GM18511 (cell line): ENCODE results near the gene TACC2.
"Not testable (repeated sequence)": the region's sequence is repeated elsewhere in the genome, so short reads cannot be mapped to it uniquely, and the experiment has no call there.

Experiments
- ATAC-seq: cut with Tn5 transposase; IDR thresholded peaks from one replicate; pipeline ENCODE4 v1.9.1; 2021; ENCODE audit warnings: mild to moderate bottlenecking, moderate library complexity; ENCODE audit not compliant: unreplicated experiment

TACC2 gene, protein sequence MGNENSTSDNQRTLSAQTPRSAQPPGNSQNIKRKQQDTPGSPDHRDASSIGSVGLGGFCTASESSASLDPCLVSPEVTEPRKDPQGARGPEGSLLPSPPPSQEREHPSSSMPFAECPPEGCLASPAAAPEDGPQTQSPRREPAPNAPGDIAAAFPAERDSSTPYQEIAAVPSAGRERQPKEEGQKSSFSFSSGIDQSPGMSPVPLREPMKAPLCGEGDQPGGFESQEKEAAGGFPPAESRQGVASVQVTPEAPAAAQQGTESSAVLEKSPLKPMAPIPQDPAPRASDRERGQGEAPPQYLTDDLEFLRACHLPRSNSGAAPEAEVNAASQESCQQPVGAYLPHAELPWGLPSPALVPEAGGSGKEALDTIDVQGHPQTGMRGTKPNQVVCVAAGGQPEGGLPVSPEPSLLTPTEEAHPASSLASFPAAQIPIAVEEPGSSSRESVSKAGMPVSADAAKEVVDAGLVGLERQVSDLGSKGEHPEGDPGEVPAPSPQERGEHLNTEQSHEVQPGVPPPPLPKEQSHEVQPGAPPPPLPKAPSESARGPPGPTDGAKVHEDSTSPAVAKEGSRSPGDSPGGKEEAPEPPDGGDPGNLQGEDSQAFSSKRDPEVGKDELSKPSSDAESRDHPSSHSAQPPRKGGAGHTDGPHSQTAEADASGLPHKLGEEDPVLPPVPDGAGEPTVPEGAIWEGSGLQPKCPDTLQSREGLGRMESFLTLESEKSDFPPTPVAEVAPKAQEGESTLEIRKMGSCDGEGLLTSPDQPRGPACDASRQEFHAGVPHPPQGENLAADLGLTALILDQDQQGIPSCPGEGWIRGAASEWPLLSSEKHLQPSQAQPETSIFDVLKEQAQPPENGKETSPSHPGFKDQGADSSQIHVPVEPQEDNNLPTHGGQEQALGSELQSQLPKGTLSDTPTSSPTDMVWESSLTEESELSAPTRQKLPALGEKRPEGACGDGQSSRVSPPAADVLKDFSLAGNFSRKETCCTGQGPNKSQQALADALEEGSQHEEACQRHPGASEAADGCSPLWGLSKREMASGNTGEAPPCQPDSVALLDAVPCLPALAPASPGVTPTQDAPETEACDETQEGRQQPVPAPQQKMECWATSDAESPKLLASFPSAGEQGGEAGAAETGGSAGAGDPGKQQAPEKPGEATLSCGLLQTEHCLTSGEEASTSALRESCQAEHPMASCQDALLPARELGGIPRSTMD (N-terminal part only)

DNA sequence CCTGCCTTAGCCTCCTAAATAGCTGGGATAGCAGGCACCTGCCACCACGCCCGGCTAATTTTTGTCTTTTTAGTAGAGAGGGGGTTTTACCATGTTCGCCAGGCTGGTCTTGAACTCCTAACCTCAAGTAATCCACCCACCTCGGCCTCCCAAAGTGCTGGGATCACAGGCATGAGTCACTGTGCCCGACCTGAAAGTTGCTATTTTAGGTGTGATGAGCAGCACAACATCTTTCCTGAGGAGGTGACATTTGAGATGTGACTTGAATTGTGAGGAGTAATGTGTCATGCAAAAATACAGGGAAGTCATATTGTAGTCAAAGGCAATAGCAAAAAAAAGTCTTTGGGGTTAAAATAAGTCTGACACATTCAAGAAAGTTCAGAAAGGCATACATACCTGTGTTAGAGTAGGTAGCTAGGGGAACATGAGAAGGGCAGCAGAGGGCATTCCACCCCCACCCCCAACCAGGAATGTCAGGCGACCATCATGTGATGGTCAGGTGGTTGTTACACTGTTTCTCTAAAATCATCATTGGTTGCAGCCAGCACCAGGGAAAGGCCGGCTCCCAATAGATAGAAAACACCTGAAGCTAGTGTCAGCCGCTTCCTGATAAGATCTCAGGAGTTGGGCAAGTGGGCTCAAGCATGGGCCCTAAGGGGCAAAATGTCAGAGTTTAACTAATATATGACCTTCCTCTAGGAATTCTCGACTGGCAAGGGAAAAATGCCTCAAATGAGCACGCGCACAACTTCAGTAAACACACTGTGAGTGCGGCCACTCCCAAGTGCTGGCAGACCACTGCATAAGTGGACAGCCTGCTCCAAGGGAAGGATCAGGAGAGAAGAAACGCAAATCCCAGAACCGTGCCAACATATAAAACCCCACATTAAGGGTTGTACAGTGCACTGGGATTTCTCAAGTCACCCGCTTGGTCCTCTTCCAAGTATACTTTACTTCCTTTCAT, at the start of gene TACC2:
TSS of gene TACC2 (plus strand) at position 803 of the 964 bp plus-strand sequence. CDS start 32,819 bp downstream, outside the sequence.
- no peak for ATAC-seq

DNA sequence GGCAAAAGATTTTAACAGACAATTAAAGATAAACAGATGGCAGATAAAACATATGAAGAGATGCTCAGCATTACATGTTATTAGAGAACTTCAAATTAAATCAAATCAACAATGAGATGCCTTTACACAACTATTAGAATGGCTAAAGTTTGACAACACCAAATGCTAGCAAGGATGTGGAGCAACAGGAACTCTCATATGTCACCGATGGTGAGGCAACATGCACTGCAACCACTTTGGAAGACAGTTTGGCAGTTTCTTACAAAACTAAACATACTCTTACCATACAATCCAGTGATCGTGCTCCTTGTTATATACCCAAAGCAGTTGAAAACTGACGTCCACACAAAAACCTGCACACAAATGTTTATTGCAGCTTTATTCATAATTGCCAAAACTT, 47.4 kb upstream of the TACC2 start:
- no peak for ATAC-seq

GRCh38 chr10:121942749-121943416, 46.1 kb upstream of the TACC2 start:
- ATAC-seq: no peak

- no peak for ATAC-seq
Observed at GRCh38 chr10:121947343-121948330, 41.3 kb upstream of the TACC2 start.

DNA sequence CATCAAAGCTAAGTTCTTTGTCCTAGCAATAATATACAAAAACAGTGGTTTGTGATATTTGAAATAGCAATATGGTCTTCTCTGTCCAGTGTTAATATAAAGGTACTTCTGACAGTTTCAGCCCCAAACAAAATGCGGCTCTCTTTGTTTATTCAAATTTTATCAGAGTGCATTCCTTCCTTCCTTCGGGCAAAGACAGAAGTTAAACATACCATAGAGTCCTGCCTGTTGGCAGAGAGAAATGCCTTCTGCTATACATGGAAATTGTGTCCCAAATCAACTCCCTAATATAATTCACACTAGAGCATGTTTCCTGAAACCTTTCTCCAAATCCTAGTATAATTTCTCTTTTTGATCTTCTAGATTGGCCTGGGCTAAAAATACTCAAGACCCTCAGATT, 39.9 kb upstream of the TACC2 start:
- ATAC-seq: no peak

DNA sequence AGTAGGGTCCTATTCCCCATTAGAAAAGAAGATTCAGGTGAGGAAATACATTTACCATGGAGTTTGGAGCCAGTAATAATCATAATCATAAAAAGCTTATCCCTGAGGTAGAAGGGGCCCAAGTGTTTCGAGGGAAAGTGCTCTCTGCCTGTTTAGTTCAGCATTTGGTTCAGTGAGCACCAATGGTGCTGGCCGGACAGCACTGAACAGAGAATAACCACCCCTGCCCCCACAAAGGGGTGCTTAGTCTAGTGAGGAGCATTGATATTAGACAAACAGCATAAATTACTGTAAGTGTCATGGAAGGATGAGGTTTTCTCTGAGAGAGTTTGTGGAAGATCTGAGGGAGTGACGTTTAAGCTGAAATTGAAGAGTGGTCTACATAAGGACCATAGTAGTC, 39.5 kb upstream of the TACC2 start:
- no peak for ATAC-seq

GRCh38 chr10:121952226-121952625, 36.7 kb upstream of the TACC2 start:
- ATAC-seq: no peak

DNA sequence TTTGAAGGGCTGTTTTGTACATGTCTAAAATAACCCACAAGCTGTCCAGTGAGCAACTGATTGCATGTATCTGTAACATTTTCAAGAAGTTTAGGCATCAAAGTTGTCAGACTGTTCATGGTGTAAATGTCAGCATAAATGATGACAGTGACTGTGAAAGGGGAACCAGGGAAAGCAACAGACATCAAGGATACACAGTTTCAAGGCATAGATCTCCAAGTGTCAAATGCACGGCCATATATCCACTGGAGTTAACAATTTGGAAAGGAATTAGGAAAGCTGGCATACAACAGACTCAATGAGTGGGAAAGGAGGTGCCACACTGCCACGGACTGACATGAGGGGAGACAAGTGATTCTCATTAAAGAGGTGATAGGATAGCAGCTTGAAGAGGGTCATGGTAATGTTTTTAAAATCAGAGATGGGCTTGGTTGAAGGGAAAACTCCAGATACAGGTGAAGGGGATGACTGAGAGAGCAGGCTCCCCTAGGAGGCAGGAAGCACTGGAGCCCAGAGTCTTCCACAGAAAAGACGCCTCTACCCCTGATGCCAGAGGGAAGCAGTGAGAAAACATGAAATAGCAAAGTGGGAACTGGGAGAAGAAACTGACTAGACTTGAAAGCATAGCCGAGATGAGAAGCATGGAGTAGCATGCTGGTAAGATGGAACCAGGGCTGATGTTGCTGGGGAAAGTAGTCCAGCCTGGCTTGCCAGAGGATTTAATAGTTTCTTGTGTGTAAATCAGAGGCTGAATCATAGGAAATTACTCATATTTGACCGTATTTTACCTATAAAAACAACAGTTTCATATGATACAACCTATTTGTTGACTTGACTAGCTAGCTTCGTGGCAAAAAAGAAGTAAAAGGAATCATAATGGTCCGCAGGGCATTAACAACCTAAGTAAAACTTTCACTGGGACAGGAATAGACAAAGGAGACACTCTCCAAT, 32.6 kb upstream of the TACC2 start:
- no peak for ATAC-seq

DNA sequence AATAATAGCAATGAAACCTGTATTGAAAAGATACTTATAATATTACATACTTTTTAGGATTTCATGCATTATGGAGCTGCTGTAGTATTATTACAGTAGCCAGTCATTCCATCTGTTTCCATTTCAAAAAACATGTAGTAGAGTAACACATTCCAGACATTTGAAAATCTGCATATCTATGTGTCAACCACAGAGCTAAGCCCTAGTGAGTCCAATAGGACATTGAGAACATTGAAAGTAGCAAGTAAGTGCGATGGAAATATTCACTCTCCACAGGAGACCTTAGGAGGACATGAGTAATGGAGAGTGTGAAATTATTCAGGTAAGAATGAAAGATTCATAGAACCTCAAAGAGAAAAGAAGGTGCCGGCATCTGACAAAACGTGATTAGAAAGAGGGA, 29.3 kb upstream of the TACC2 start:
- no peak for ATAC-seq

- ATAC-seq: no peak
Observed at GRCh38 chr10:121961456-121961855, 27.5 kb upstream of the TACC2 start.

- ATAC-seq: no peak
Observed at GRCh38 chr10:121965996-121966395, 23.0 kb upstream of the TACC2 start.

- not testable (repeated sequence) for ATAC-seq
Observed at GRCh38 chr10:121969086-121969485, 19.9 kb upstream of the TACC2 start.

GRCh38 chr10:121974019-121974534, 14.9 kb upstream of the TACC2 start:
- ATAC-seq: peak; percentile 33

DNA sequence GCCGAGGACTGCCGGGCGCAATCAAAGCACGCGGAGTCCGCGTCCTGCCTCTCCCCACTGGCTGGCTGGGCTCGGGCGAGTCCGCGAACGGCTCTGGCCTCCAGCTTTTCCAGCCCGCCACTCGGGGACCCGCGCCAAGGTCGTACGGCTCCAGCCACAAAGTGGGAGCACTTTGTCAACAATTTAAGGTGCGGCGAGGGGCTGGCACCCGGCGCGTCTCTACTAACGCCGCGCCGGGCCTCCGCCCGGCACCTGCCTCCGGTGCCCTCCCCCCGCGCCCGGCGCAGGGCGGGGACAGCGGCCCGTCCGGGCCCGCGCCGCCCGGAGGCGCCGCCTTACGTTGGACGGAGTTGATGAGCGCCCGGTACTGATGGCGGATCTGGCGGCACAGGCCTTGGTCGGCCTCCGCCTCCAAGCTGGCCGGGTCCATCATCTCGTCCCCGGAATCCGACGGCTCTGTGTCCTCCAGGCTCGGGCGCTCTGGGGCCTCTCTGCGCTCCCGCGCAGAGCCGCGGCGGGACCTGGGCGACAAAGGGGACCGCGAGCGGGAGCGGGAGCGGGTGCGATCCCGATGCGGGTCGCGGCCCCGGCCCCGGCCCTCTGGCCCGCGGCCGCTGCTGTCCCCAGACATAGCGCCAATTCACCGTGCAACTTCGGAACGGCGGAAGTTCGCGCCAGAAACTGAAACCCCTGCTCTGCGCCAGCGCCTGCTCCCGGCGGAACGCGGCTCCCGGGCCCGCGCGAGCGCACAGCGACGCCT, 14.2 kb upstream of the TACC2 start, which contains the start of gene NSMCE4A:
TSS of gene NSMCE4A (minus strand) at position 683 of the 760 bp plus-strand sequence. CDS start at position 631, 52 bp downstream.
- peak; percentile 83 for ATAC-seq

- ATAC-seq: peak; percentile 32
Observed at GRCh38 chr10:121975295-121976086, 13.5 kb upstream of the TACC2 start.
